Keratinocyte (primary cell): ENCODE data around the gene ADAMTS16. TPM values are rescaled to one million over a fixed set of nuclear protein-coding genes. Genes with fewer than 3 reads are reported as not detected.

ENCODE experiments used
- DNase-seq: peaks from one replicate; pipeline ENCODE4 v3.0.0-alpha.2; 2011; ENCODE audit warnings: low read depth, missing footprints, low spot score
- FAIRE-seq: peaks from 2 replicates; lab custom pipeline; 2011; peaks lifted over from hg19 to GRCh38; lab: Jason Lieb, UNC
- H2AFZ ChIP-seq: 2 replicates; pipeline ENCODE4 v1.6.0; 2012; ENCODE audit warnings: low read length, control low read depth, inconsistent platforms; ENCODE audit not compliant: control insufficient read depth
- H3K27ac ChIP-seq: 2 replicates; pipeline ENCODE4 v1.5.1; 2011; ENCODE audit warnings: low read length; ENCODE audit not compliant: control insufficient read depth, insufficient read depth
- H3K27me3 ChIP-seq: 3 replicates; pipeline ENCODE4 v1.6.0; 2011; ENCODE audit warnings: low read length; ENCODE audit not compliant: control insufficient read depth, insufficient read depth; ENCODE audit errors: extremely low read depth
- H3K36me3 ChIP-seq, 2 experiments: 2 replicates in 1 of 2; 3 replicates in 1 of 2; pipeline ENCODE4 v1.5.1; 2011; ENCODE audit warnings: low read length in 2 of 2, mild to moderate bottlenecking in 1 of 2; ENCODE audit not compliant: control insufficient read depth in 2 of 2, insufficient read depth in 2 of 2; ENCODE audit errors: extremely low read depth in 1 of 2
- H3K4me1 ChIP-seq: 3 replicates; pipeline ENCODE4 v1.5.1; 2011; ENCODE audit warnings: low read length; ENCODE audit not compliant: control insufficient read depth, insufficient read depth; ENCODE audit errors: extremely low read depth
- H3K4me2 ChIP-seq: 3 replicates; pipeline ENCODE4 v1.6.0; 2011; ENCODE audit warnings: low read depth, low read length; ENCODE audit not compliant: control insufficient read depth, insufficient read depth; ENCODE audit errors: extremely low read depth
- H3K4me3 ChIP-seq, 3 experiments: fragments of 200-600 bp in 1 of 3; sonication (generic) in 1 of 3; 2 replicates in 2 of 3; 3 replicates in 1 of 3; pipeline ENCODE4 v1.5.1; 2011 to 2016; ENCODE audit warnings: low read length in 3 of 3, mild to moderate bottlenecking in 3 of 3, control low read depth in 2 of 3, inconsistent platforms in 1 of 3, low read depth in 1 of 3, mixed read lengths in 1 of 3, mixed run types in 1 of 3, moderate library complexity in 1 of 3; ENCODE audit not compliant: control insufficient read depth in 2 of 3, insufficient read depth in 2 of 3; ENCODE audit errors: extremely low read depth in 1 of 3
- H3K79me2 ChIP-seq: 2 replicates; pipeline ENCODE4 v1.6.0; 2012; ENCODE audit warnings: low read length; ENCODE audit not compliant: control insufficient read depth, insufficient read depth
- H3K9ac ChIP-seq: 3 replicates; pipeline ENCODE4 v1.6.0; 2011; ENCODE audit warnings: low read length; ENCODE audit not compliant: control insufficient read depth, insufficient read depth; ENCODE audit errors: extremely low read depth
- H3K9me1 ChIP-seq: 3 replicates; pipeline ENCODE4 v1.6.0; 2011; ENCODE audit warnings: low read length; ENCODE audit not compliant: control insufficient read depth, insufficient read depth; ENCODE audit errors: extremely low read depth
- H3K9me3 ChIP-seq: 2 replicates; pipeline ENCODE4 v1.5.1; 2012; ENCODE audit warnings: low read depth, low read length; ENCODE audit not compliant: control insufficient read depth
- H4K20me1 ChIP-seq: 3 replicates; pipeline ENCODE4 v1.6.0; 2011; ENCODE audit warnings: low read length; ENCODE audit not compliant: control insufficient read depth, insufficient read depth; ENCODE audit errors: extremely low read depth
- CTCF ChIP-seq, 3 experiments: IDR thresholded peaks in 1 of 3; conservative IDR thresholded peaks in 1 of 3; optimal IDR thresholded peaks in 1 of 3; 2 replicates in 2 of 3; 3 replicates in 1 of 3; pipeline versions ENCODE3 to v1.5.1; 2011; ENCODE audit warnings: low read length in 3 of 3, mild to moderate bottlenecking in 3 of 3, moderate library complexity in 2 of 3, control low read depth in 1 of 3, inconsistent platforms in 1 of 3; ENCODE audit not compliant: insufficient read depth in 2 of 3; ENCODE audit errors: extremely low read depth in 1 of 3
- EZH2 ChIP-seq: IDR thresholded peaks from one replicate; pipeline ENCODE4 v1.6.1; 2012; ENCODE audit warnings: inconsistent platforms, mild to moderate bottlenecking, low read length, moderate library complexity
- dilution Hi-C: fragments of 300-500 bp; cut with MboI; formaldehyde crosslinking; loops from one replicate; pipeline ENCODE4 v1.7.0; 2020; ENCODE audit warnings: low sequenced_read_pairs; ENCODE audit not compliant: extremely low pct_ligation_motif_present
- polyA plus RNA-seq, 5 experiments: library from polyadenylated mRNA; depleted of rRNA in 3 of 5; stranded (reverse) in 3 of 5; stranded (forward) in 1 of 5; unstranded in 1 of 5; fragments of >200 nt; gene quantifications; 1 replicate in 1 of 5; 2 replicates in 3 of 5; 3 replicates in 1 of 5; pipeline versions ENCODE4 v1.2.1 to v1.2.3, GENCODE V29; 2011 to 2012; ENCODE audit warnings: missing spikeins in 2 of 5, low read depth in 1 of 5, low replicate concordance in 1 of 5

Gene ADAMTS16
- polyA plus RNA-seq, 1 donor (not counting 4 experiments of a cell fraction or from before 2014, with no cell fraction given): not detected

DNA sequence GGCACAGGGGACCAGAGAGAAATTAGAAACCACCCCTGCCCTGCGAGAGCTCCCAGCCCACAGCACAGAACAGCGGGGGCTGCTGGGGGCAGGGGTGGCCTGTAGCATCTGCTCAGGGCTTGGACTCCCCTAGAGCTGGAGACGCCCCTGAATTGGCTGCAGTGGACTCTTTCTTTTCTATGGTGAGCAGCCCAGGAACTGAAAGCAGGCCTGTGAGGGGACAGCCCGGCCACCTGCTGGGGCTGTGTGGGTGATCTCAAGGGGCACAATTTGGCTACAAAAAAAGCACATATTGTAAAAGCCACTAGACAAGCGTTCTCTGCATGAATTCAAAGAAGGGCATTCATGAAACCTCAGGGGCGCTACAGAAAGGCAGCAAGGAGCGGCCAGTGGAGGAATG is 224.8 kb downstream of the ADAMTS16 start:
- FAIRE-seq (no peak), DNase-seq (no peak)
- H4K20me1 ChIP-seq: no peaks in the 10 kb centered on the region
- peaks cover 7% of the 10 kb centered on the region for H3K27me3 ChIP-seq
- dilution Hi-C loops: no loop called here
- no peaks in the 10 kb centered on the region for H3K36me3 ChIP-seq
- H3K9me1 ChIP-seq: no peaks in the 10 kb centered on the region
- no peak overlapping the region for H3K4me3 ChIP-seq
- H3K9me3 ChIP-seq: no peaks in the 10 kb centered on the region
- H2AFZ ChIP-seq: no peak overlapping the region
- no peaks in the 10 kb centered on the region for H3K79me2 ChIP-seq
- TF ChIP-seq EZH2 (no peak), CTCF (optimal IDR thresholded peaks at IDR 0.05 in 1 of 3, IDR thresholded peaks at IDR 0.05 in 1 of 3, conservative IDR thresholded peaks at IDR 0.05 in 1 of 3; ENCODE audit: extremely low read depth in 1 of 3, insufficient read depth in 2 of 3, low read length in 3 of 3) (no peak)
- no peak overlapping the region for H3K9ac ChIP-seq
- H3K4me2 ChIP-seq: no peak overlapping the region
- H3K27ac ChIP-seq: no peak overlapping the region
- no peaks in the 10 kb centered on the region for H3K4me1 ChIP-seq

- no peaks in the 10 kb centered on the region for H4K20me1 ChIP-seq
- H2AFZ ChIP-seq: no peak overlapping the region
- no peaks in the 10 kb centered on the region for H3K36me3 ChIP-seq
- H3K4me2 ChIP-seq: no peak overlapping the region
- TF ChIP-seq CTCF (optimal IDR thresholded peaks at IDR 0.05 in 1 of 3, IDR thresholded peaks at IDR 0.05 in 1 of 3, conservative IDR thresholded peaks at IDR 0.05 in 1 of 3; ENCODE audit: extremely low read depth in 1 of 3, insufficient read depth in 2 of 3, low read length in 3 of 3) (no peak), EZH2 (no peak)
- dilution Hi-C loops: no loop called here
- no peaks in the 10 kb centered on the region for H3K27me3 ChIP-seq
- no peaks in the 10 kb centered on the region for H3K9me3 ChIP-seq
- H3K9me1 ChIP-seq: no peaks in the 10 kb centered on the region
- DNase-seq (no peak), FAIRE-seq (no peak)
- H3K4me1 ChIP-seq: no peaks in the 10 kb centered on the region
- no peaks in the 10 kb centered on the region for H3K79me2 ChIP-seq
- H3K27ac ChIP-seq: no peak overlapping the region
- no peak overlapping the region for H3K9ac ChIP-seq
- H3K4me3 ChIP-seq: no peak overlapping the region
Measured at GRCh38 chr5:5367739-5368138, 227.6 kb downstream of the ADAMTS16 start.
